GM23338 (cell line): ENCODE results near the gene RSU1.

ENCODE experiments used
- CREB1 ChIP-seq: fragments of 250-450 bp; sonication (Bioruptor Pico); IDR thresholded peaks from 2 replicates; pipeline ENCODE4 v1.5.0; 2020; ENCODE audit warnings: low read depth, mild to moderate bottlenecking, moderate library complexity
- CTCF ChIP-seq, 2 experiments: fragments of 200-600 bp in 1 of 2; sonication (generic) in 1 of 2; conservative IDR thresholded peaks; 2 replicates each; pipeline versions ENCODE4 v1.5.1 to v1.6.1; 2016 to 2017; ENCODE audit warnings: antibody characterized with exemption in 2 of 2, low read depth in 2 of 2, mild to moderate bottlenecking in 2 of 2, moderate library complexity in 1 of 2
- EZH2 ChIP-seq: fragments of 200-600 bp; sonication (generic); IDR thresholded peaks from one replicate; pipeline ENCODE4 v1.8.0; 2017; ENCODE audit warnings: antibody characterized with exemption, mild to moderate bottlenecking, low read depth; ENCODE audit not compliant: unreplicated experiment
- EZH2phosphoT487 ChIP-seq: fragments of 200-600 bp; sonication (generic); IDR thresholded peaks from one replicate; pipeline ENCODE4 v1.8.1; 2018; ENCODE audit warnings: antibody characterized with exemption; ENCODE audit not compliant: unreplicated experiment
- JUNB ChIP-seq: IDR thresholded peaks from one replicate; pipeline ENCODE4 v1.6.1; 2016; ENCODE audit warnings: antibody characterized with exemption; ENCODE audit not compliant: unreplicated experiment
- NANOG ChIP-seq: IDR thresholded peaks from 2 replicates; pipeline ENCODE4 v1.6.1; 2016; ENCODE audit warnings: antibody characterized with exemption, borderline replicate concordance
- POLR2AphosphoS5 ChIP-seq: IDR thresholded peaks from 2 replicates; pipeline ENCODE4 v1.6.1; 2016; ENCODE audit warnings: antibody characterized with exemption, low read depth
- REST ChIP-seq: IDR thresholded peaks from one replicate; pipeline ENCODE4 v1.6.1; 2018; ENCODE audit warnings: antibody characterized with exemption; ENCODE audit not compliant: unreplicated experiment
- STAT1 ChIP-seq: IDR thresholded peaks from one replicate; pipeline ENCODE4 v1.6.1; 2016; ENCODE audit warnings: antibody characterized with exemption; ENCODE audit not compliant: unreplicated experiment
- ZNF114 ChIP-seq: fragments of 250-450 bp; sonication (Bioruptor Pico); IDR thresholded peaks from 2 replicates; pipeline ENCODE4 v1.5.0; 2020; ENCODE audit warnings: mild to moderate bottlenecking, moderate library complexity
- ZNF331 ChIP-seq: fragments of 250-450 bp; sonication (Bioruptor Pico); IDR thresholded peaks from 2 replicates; pipeline ENCODE4 v1.5.0; 2020; ENCODE audit warnings: low read depth, mild to moderate bottlenecking, moderate library complexity
- ZNF462 ChIP-seq: fragments of 250-450 bp; sonication (Bioruptor Pico); IDR thresholded peaks from 2 replicates; pipeline ENCODE4 v1.5.0; 2020; ENCODE audit warnings: mild to moderate bottlenecking, moderate library complexity

GRCh38 chr10:16843252-16843870 lies 26.1 kb upstream of the RSU1 start:
- TF ChIP-seq EZH2 (no peak), POLR2AphosphoS5 (no peak), CTCF (conservative IDR thresholded peaks at IDR 0.05; ENCODE audit: low read depth in 2 of 2) (peak; percentile 64 to 67), EZH2phosphoT487 (no peak), CREB1 (no peak), ZNF331 (CRISPR knock-in tag) (no peak), REST (no peak), NANOG (no peak), JUNB (no peak), ZNF462 (CRISPR knock-in tag) (no peak), ZNF114 (CRISPR knock-in tag) (no peak), STAT1 (no peak)
